SK-N-SH (cell line): ENCODE data around the gene RPL3. TPM values are rescaled to one million over a fixed set of nuclear protein-coding genes. Genes with fewer than 3 reads are reported as not detected.

Experiments
- CTCF ChIA-PET: fragments of 300-600, 350-600 bp; formaldehyde crosslinking; extraction: SDS; loops from one replicate; lab custom pipeline; 2021; lab: Yijun Ruan, JAX
- POLR2A ChIA-PET: fragments of 350-600 bp; sonication (Branson Sonifier 250); formaldehyde crosslinking; extraction: SDS; loops from one replicate; lab custom pipeline; 2020; ENCODE audit warnings: antibody characterized with exemption, inconsistent platforms; lab: Yijun Ruan, JAX
- DNase-seq: peaks from one replicate; pipeline ENCODE4 v3.0.0; 2012
- H2AFZ ChIP-seq: fragments of 200-600 bp; sonication (generic); 2 replicates; pipeline ENCODE4 v1.8.1; 2016; ENCODE audit warnings: antibody characterized with exemption, mild to moderate bottlenecking, low read depth
- H3F3A ChIP-seq: fragments of 200-600 bp; sonication (generic); replicated peaks from 2 replicates; pipeline ENCODE3; 2016; ENCODE audit warnings: antibody characterized with exemption, mild to moderate bottlenecking; ENCODE audit not compliant: insufficient read depth
- H3K27ac ChIP-seq, 2 experiments: fragments of 200-500 bp in 1 of 2; fragments of 200-600 bp in 1 of 2; sonication (Bioruptor generic) in 1 of 2; sonication (generic), shearing (Covaris generic) in 1 of 2; 2 replicates each; pipeline versions ENCODE4 v1.5.1 to v1.6.1; 2014 to 2016; ENCODE audit warnings: low read depth in 2 of 2, inconsistent platforms in 1 of 2, low read length in 1 of 2, mild to moderate bottlenecking in 1 of 2, mixed read lengths in 1 of 2
- H3K27me3 ChIP-seq: fragments of 200-600 bp; sonication (generic), shearing (Covaris generic); 2 replicates; pipeline ENCODE4 v1.6.1; 2016; ENCODE audit warnings: mixed run types; ENCODE audit not compliant: insufficient read depth
- H3K36me3 ChIP-seq, 2 experiments: fragments of 200-500 bp in 1 of 2; fragments of 200-600 bp in 1 of 2; sonication (Bioruptor generic) in 1 of 2; sonication (generic) in 1 of 2; replicated peaks in 1 of 2; 2 replicates each; pipeline versions ENCODE3 to v1.5.1; 2014 to 2016; ENCODE audit warnings: low read length in 1 of 2, mild to moderate bottlenecking in 1 of 2; ENCODE audit not compliant: insufficient read depth in 2 of 2, control insufficient read depth in 1 of 2
- H3K4me1 ChIP-seq, 2 experiments: fragments of 200-500 bp in 1 of 2; fragments of 200-600 bp in 1 of 2; sonication (Bioruptor generic) in 1 of 2; sonication (generic), shearing (Covaris generic) in 1 of 2; 2 replicates each; pipeline versions ENCODE4 v1.5.1 to v1.6.1; 2014 to 2016; ENCODE audit warnings: low read depth in 1 of 2, low read length in 1 of 2, mixed run types in 1 of 2; ENCODE audit not compliant: insufficient read depth in 2 of 2, control insufficient read depth in 1 of 2
- H3K4me2 ChIP-seq: fragments of 200-600 bp; sonication (generic), shearing (Covaris generic); 2 replicates; pipeline ENCODE4 v1.6.1; 2017; ENCODE audit warnings: mixed run types
- H3K4me3 ChIP-seq, 2 experiments: fragments of 200-500 bp in 1 of 2; fragments of 200-600 bp in 1 of 2; sonication (Bioruptor generic) in 1 of 2; sonication (generic), shearing (Covaris generic) in 1 of 2; 2 replicates each; pipeline versions ENCODE4 v1.5.1 to v1.8.1; 2014 to 2016; ENCODE audit warnings: low read depth in 2 of 2, inconsistent platforms in 1 of 2, low read length in 1 of 2, mild to moderate bottlenecking in 1 of 2, mixed read lengths in 1 of 2, moderate library complexity in 1 of 2
- H3K79me2 ChIP-seq: fragments of 200-600 bp; sonication (generic); 2 replicates; pipeline ENCODE4 v1.8.1; 2017; ENCODE audit warnings: mild to moderate bottlenecking; ENCODE audit not compliant: insufficient read depth
- H3K9ac ChIP-seq: fragments of 200-600 bp; sonication (generic); 2 replicates; pipeline ENCODE4 v1.6.1; 2017; ENCODE audit warnings: mixed run types
- H3K9me2 ChIP-seq: fragments of 200-600 bp; sonication (generic); 2 replicates; pipeline ENCODE4 v1.6.1; 2017; ENCODE audit warnings: mixed run types
- H3K9me3 ChIP-seq: fragments of 200-600 bp; sonication (generic); 2 replicates; pipeline ENCODE4 v1.6.1; 2017; ENCODE audit warnings: mixed run types, mild to moderate bottlenecking, moderate library complexity
- H4K20me1 ChIP-seq: fragments of 200-600 bp; sonication (generic); 2 replicates; pipeline ENCODE4 v1.6.1; 2017; ENCODE audit warnings: mild to moderate bottlenecking, mixed run types; ENCODE audit not compliant: insufficient read depth
- FOSL2 ChIP-seq: IDR thresholded peaks from 2 replicates; pipeline ENCODE4 v1.4.0; 2012; ENCODE audit warnings: low read depth, mild to moderate bottlenecking, moderate library complexity, borderline replicate concordance
- GABPA ChIP-seq: IDR thresholded peaks from 2 replicates; pipeline ENCODE4 v1.4.0; 2012; ENCODE audit warnings: low read depth, mild to moderate bottlenecking
- GATA2 ChIP-seq: sonication (generic); formaldehyde crosslinking; IDR thresholded peaks from 2 replicates; pipeline ENCODE4 v1.5.0; 2020; ENCODE audit warnings: mild to moderate bottlenecking, missing genetic modification reagents
- MAX ChIP-seq: IDR thresholded peaks from 2 replicates; pipeline ENCODE4 v1.4.0; 2012; ENCODE audit warnings: low read depth
- MXI1 ChIP-seq: IDR thresholded peaks from 2 replicates; pipeline ENCODE4 v1.6.1; 2012; ENCODE audit warnings: mild to moderate bottlenecking, low read depth, low read length, improper control_type of control experiment
- NFIC ChIP-seq: IDR thresholded peaks from 2 replicates; pipeline ENCODE4 v1.4.0; 2012; ENCODE audit warnings: borderline replicate concordance
- PBX3 ChIP-seq: IDR thresholded peaks from 2 replicates; pipeline ENCODE4; 2012
- POLR2AphosphoS5 ChIP-seq: IDR thresholded peaks from 2 replicates; pipeline ENCODE4 v1.6.1; 2012; ENCODE audit warnings: low read depth, low read length
- RAD21 ChIP-seq: IDR thresholded peaks from 2 replicates; pipeline ENCODE4 v1.6.1; 2012; ENCODE audit warnings: mild to moderate bottlenecking, low read length
- RCOR1 ChIP-seq: fragments of 150-350 bp; IDR thresholded peaks from 2 replicates; pipeline ENCODE4 v1.6.1; 2017; ENCODE audit warnings: antibody characterized with exemption, low read length
- RFX5 ChIP-seq: IDR thresholded peaks from 2 replicates; pipeline ENCODE4 v1.6.1; 2012; ENCODE audit warnings: mild to moderate bottlenecking, improper control_type of control experiment, low read length
- TCF12 ChIP-seq: IDR thresholded peaks from 2 replicates; pipeline ENCODE4 v1.4.0; 2012
- USF1 ChIP-seq: IDR thresholded peaks from 2 replicates; pipeline ENCODE4 v1.4.0; 2012; ENCODE audit warnings: low read depth, borderline replicate concordance
- USF2 ChIP-seq: fragments of 150-350 bp; IDR thresholded peaks from 2 replicates; pipeline ENCODE4 v1.6.1; 2017; ENCODE audit warnings: antibody characterized with exemption, low read length, low read depth, borderline replicate concordance
- YY1 ChIP-seq: IDR thresholded peaks from 2 replicates; pipeline ENCODE4 v1.4.0; 2012; ENCODE audit warnings: low read depth, mild to moderate bottlenecking
- WGBS: methylation state at CpG from one replicate; pipeline ENCODE4 v1.1.6; 2017; ENCODE audit warnings: low lambda C conversion rate; 5-methylcytosine and 5-hydroxymethylcytosine counted together
- polyA plus RNA-seq, 3 experiments: library from polyadenylated mRNA; depleted of rRNA; stranded (reverse); fragments of >200 nt; gene quantifications; 2 replicates each; pipeline ENCODE4 v1.2.3, GENCODE V29; 2012

RPL3 gene
- polyA plus RNA-seq, 1 of the 3 experiments (the other 2 are of a cell fraction), result 4,976 TPM

GRCh38 chr22:39311592-39312400 is 7.6 kb downstream of the RPL3 start (continued):
- no peak for TF ChIP-seq MXI1
- no peak for TF ChIP-seq PBX3
- TF ChIP-seq USF2, result no peak
- TF ChIP-seq RCOR1, result no peak
- no peak for TF ChIP-seq YY1

- Histone ChIP-seq H3K9me2 (no peaks in the 10 kb centered on the region), H3K4me1 (peaks cover 2 to 4% of the 10 kb centered on the region in 2 experiments; a peak in 2 of 4 replicates), H3K9ac (no peak overlapping the region), H3K9me3 (no peaks in the 10 kb centered on the region), H3K36me3 (peaks cover 2 to 34% of the 10 kb centered on the region in 2 experiments), H3K27me3 (no peaks in the 10 kb centered on the region), H3K79me2 (peaks cover 1% of the 10 kb centered on the region; the same call in 1 of the 2 replicates), H2AFZ (no peak overlapping the region), H3F3A (peaks cover 17% of the 10 kb centered on the region), H3K4me2 (no peak overlapping the region), H3K4me3 (no peak overlapping the region), H4K20me1 (peaks cover 36% of the 10 kb centered on the region), H3K27ac (no peak overlapping the region; a peak in 1 of 4 replicates)
- DNase-seq, result no peak
- TF ChIP-seq GATA2 (CRISPR knock-in tag) (no peak), POLR2AphosphoS5 (0 out of 2 replicates have a peak, but pooled peaks have one; percentile 8)
- ChIA-PET POLR2A (interaction anchor here (1.1 to 2.1 kb wide), 2 partner anchors 10 to 76 kb away, joined by 3 to 5 read pairs; no protein-coding TSS in a partner anchor), CTCF (interaction anchor here (0.6 to 4.5 kb wide), 11 partner anchors 8 to 175 kb away, joined by 3 to 35 read pairs (median 5); no protein-coding TSS in a partner anchor)
- WGBS, result 86% methylated on average over 6 of the region's 16 CpGs
Observed at GRCh38 chr22:39309881-39310714, 9.3 kb downstream of the RPL3 start.

GRCh38 chr22:39309364-39309861 is 10.0 kb downstream of the RPL3 start:
- Histone ChIP-seq H2AFZ (no peak overlapping the region), H3K27ac (peak overlapping the region in 1 of 2 experiments; percentile 72; a peak in 1 of 4 replicates), H3K9me2 (no peaks in the 10 kb centered on the region), H3K79me2 (no peaks in the 10 kb centered on the region; the same call in 1 of the 2 replicates), H4K20me1 (peaks cover 29% of the 10 kb centered on the region), H3K9ac (no peak overlapping the region), H3K36me3 (peaks cover 0 to 27% of the 10 kb centered on the region in 2 experiments), H3K4me2 (peak overlapping the region; percentile 19; the same call in 1 of the 2 replicates), H3K9me3 (no peaks in the 10 kb centered on the region), H3K4me3 (no peak overlapping the region), H3F3A (peaks cover 10% of the 10 kb centered on the region), H3K4me1 (no peaks in the 10 kb centered on the region; a peak in 2 of 4 replicates), H3K27me3 (no peaks in the 10 kb centered on the region)
- POLR2A ChIA-PET, result interaction anchor here (1.1 to 2.1 kb wide), 2 partner anchors 9 to 75 kb away, joined by 3 to 5 read pairs; no protein-coding TSS in a partner anchor
- no peak for DNase-seq
- CTCF ChIA-PET, result interaction anchor here (0.7 to 4.5 kb wide), 6 partner anchors 9 to 174 kb away, joined by 3 to 35 read pairs (median 3); no protein-coding TSS in a partner anchor
- WGBS, result 89% methylated on average over 9 of the region's 18 CpGs
- TF ChIP-seq USF2, result no peak
- no peak for TF ChIP-seq NFIC
- no peak for TF ChIP-seq RFX5
- TF ChIP-seq USF1, result no peak
- TF ChIP-seq MXI1, result no peak
- TF ChIP-seq MAX, result no peak
- no peak for TF ChIP-seq RCOR1
- TF ChIP-seq TCF12, result no peak
- no peak for TF ChIP-seq FOSL2
- TF ChIP-seq RAD21, result no peak
- no peak for TF ChIP-seq GABPA
- TF ChIP-seq PBX3, result no peak
